Fibroblast of lung (primary cell): ENCODE measurements around the gene PSAP. TPM values are rescaled to one million over a fixed set of nuclear protein-coding genes. Genes with fewer than 3 reads are reported as not detected.

ENCODE experiments used
- DNase-seq, 2 donors: peaks; one replicate each; pipeline versions ENCODE4 v3.0.0 to v3.0.0-alpha.2; 2010; ENCODE audit warnings: low read depth in 2 of 2
- H2AFZ ChIP-seq: 2 replicates; pipeline ENCODE4 v1.5.1; 2012; ENCODE audit warnings: low read length, control low read depth, inconsistent platforms
- H3K27ac ChIP-seq: 2 replicates; pipeline ENCODE4 v1.5.1; 2011; ENCODE audit warnings: low read length, control low read depth; ENCODE audit not compliant: insufficient read depth
- H3K27me3 ChIP-seq: 2 replicates; pipeline ENCODE4 v1.5.1; 2011; ENCODE audit warnings: mild to moderate bottlenecking, low read length; ENCODE audit not compliant: control insufficient read depth, insufficient read depth
- H3K36me3 ChIP-seq: 2 replicates; pipeline ENCODE4 v1.5.1; 2011; ENCODE audit warnings: low read length; ENCODE audit not compliant: control insufficient read depth, insufficient read depth
- H3K4me1 ChIP-seq: 2 replicates; pipeline ENCODE4 v1.5.1; 2011; ENCODE audit warnings: low read length; ENCODE audit not compliant: control insufficient read depth, insufficient read depth; ENCODE audit errors: extremely low read depth
- H3K4me2 ChIP-seq: 2 replicates; pipeline ENCODE4 v1.5.1; 2011; ENCODE audit warnings: low read length, control low read depth; ENCODE audit not compliant: insufficient read depth; ENCODE audit errors: extremely low read depth
- H3K4me3 ChIP-seq, 4 experiments: fragments of 200-600 bp in 1 of 4; sonication (generic) in 1 of 4; replicated peaks in 1 of 4; 2 replicates each; pipeline ENCODE4 v1.5.1; 2011 to 2016; ENCODE audit warnings: low read length in 4 of 4, low read depth in 3 of 4, mild to moderate bottlenecking in 3 of 4, control low read depth in 2 of 4, inconsistent platforms in 1 of 4, mixed read lengths in 1 of 4; ENCODE audit not compliant: insufficient read depth in 1 of 4; ENCODE audit errors: control extremely low read depth in 1 of 4
- H3K79me2 ChIP-seq: 2 replicates; pipeline ENCODE4 v1.5.1; 2012; ENCODE audit warnings: mild to moderate bottlenecking, low read length, inconsistent platforms; ENCODE audit not compliant: control insufficient read depth, insufficient read depth
- H3K9ac ChIP-seq: 2 replicates; pipeline ENCODE4 v1.5.1; 2011; ENCODE audit warnings: mild to moderate bottlenecking, low read length, control low read depth; ENCODE audit not compliant: insufficient read depth
- H3K9me3 ChIP-seq: 2 replicates; pipeline ENCODE4 v1.5.1; 2012; ENCODE audit warnings: low read depth, low read length; ENCODE audit not compliant: control insufficient read depth, insufficient read depth
- H4K20me1 ChIP-seq: 2 replicates; pipeline ENCODE4 v1.5.1; 2011; ENCODE audit warnings: low read length; ENCODE audit not compliant: control insufficient read depth, insufficient read depth; ENCODE audit errors: extremely low read depth
- EZH2 ChIP-seq: IDR thresholded peaks from 2 replicates; pipeline ENCODE4 v1.5.1; 2012; ENCODE audit warnings: low read length, control low read depth, mild to moderate bottlenecking; ENCODE audit errors: missing control alignments
- polyA plus RNA-seq, 2 donors: library from polyadenylated mRNA; depleted of rRNA in 1 of 2; stranded (reverse) in 1 of 2; unstranded in 1 of 2; fragments of >200 nt; gene quantifications; 2 replicates each; pipeline ENCODE4 v1.2.1, GENCODE V29; 2011 to 2012; ENCODE audit warnings: missing spikeins in 1 of 2
- total RNA-seq: library from RNA; depleted of rRNA; stranded (reverse); fragments of >200 nt; gene quantifications from 2 replicates; pipeline ENCODE4 v1.2.1, GENCODE V29; 2014
- TF ChIP-seq, protein P1 (sequence below), 2 donors: IDR thresholded peaks in 1 of 2; conservative IDR thresholded peaks in 1 of 2; 1 replicate in 1 of 2; 2 replicates in 1 of 2; pipeline ENCODE4 v1.5.1; 2011 to 2012; ENCODE audit warnings: low read length in 2 of 2, control low read depth in 1 of 2, inconsistent platforms in 1 of 2, low read depth in 1 of 2, mild to moderate bottlenecking in 1 of 2

The PSAP gene
- total and polyA plus RNA-seq, 2 donors (not counting 1 experiment from before 2014, with no cell fraction given) = 1,180 to 1,566 TPM

DNA sequence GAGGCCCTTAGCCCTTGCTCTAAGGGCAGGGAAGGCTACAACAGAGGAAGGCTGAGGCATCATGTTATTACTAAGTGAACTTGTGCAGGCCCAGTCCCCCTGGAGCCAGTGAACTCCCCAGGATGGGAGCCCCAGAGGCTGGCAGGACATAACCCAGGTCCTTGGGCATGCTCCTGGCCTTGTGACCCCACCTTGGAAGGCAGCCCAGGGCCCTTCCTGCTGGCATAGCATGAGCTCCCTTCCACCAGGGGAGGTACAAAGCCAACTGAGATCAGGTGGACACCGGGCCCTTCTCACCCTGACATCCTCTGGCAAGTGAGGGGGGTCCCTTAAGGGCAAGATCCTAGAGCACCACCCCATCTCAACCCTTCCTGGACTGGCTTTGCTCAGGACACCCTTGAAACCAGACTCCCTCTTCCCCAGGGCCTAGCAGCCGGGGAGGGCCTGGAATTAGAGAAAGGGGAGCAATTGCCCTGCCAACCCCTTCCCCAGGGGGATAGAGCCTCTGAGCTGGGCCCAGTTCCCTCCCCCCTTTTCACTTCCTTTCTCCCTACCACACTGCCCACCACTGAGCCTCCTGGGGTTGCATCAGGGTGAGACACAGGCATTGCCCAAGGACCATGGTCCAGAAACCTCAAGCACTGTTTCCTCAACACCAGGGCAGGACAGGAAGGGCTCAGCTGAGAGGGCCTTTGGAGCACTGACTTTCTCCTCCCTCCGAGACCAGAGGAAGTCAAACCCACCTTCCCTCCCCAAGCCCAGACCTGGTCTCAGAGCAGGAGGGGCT lies 75.9 kb downstream of the PSAP start:
- Histone ChIP-seq H2AFZ (no peak overlapping the region), H4K20me1 (no peaks in the 10 kb centered on the region), H3K9ac (no peak overlapping the region), H3K4me3 (no peak overlapping the region), H3K27ac (no peak overlapping the region), H3K4me2 (no peak overlapping the region), H3K4me1 (peaks cover 23% of the 10 kb centered on the region), H3K79me2 (no peaks in the 10 kb centered on the region), H3K36me3 (peaks cover 1% of the 10 kb centered on the region), H3K9me3 (no peaks in the 10 kb centered on the region), H3K27me3 (peaks cover 6% of the 10 kb centered on the region)
- no peak for TF ChIP-seq EZH2
- TF ChIP-seq, protein P1, sequence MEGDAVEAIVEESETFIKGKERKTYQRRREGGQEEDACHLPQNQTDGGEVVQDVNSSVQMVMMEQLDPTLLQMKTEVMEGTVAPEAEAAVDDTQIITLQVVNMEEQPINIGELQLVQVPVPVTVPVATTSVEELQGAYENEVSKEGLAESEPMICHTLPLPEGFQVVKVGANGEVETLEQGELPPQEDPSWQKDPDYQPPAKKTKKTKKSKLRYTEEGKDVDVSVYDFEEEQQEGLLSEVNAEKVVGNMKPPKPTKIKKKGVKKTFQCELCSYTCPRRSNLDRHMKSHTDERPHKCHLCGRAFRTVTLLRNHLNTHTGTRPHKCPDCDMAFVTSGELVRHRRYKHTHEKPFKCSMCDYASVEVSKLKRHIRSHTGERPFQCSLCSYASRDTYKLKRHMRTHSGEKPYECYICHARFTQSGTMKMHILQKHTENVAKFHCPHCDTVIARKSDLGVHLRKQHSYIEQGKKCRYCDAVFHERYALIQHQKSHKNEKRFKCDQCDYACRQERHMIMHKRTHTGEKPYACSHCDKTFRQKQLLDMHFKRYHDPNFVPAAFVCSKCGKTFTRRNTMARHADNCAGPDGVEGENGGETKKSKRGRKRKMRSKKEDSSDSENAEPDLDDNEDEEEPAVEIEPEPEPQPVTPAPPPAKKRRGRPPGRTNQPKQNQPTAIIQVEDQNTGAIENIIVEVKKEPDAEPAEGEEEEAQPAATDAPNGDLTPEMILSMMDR (conservative IDR thresholded peaks at IDR 0.05 in 1 of 2, IDR thresholded peaks at IDR 0.05 in 1 of 2; ENCODE audit: low read depth in 1 of 2, low read length in 2 of 2) = no peak
- DNase-seq = no peak

DNA sequence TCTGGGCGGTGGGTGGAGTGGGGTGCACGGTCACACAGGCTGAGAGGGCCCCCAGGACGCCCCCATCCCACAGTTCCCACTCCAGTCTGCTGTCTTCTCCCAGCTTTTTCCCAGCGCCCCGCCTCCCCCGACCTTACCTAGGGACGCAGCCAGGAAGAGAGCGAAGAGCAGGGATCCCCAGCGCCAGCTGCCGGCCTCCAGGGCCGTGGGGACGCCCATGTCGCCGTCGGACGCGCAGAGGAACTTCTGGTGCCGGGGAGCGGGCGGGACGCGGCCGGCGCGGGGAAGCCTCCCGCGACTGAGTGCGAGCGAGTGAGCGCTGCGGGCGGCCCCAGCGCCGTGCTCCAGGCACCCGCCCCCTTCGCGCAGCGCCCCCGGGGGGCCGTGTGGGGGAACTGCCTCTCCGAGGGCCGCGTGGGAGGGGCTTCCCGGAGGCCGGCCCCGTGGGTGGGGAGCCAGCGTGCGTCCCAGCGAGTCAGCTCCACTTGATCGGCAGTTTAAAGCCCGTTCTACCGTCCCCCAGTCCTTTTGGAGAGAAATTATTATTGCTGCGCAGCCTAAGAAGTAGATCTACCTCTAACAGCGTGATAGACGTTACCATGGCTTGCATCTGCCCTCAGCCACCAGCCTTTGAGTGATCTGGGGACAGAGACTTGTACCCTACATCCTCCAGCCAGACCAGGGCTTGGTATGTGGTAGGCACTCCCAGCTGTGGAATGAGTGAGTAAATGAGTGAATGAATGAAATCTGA lies 77.7 kb downstream of the PSAP start, which contains the start of gene VSIR:
Gene VSIR (minus strand): TSS at position 300 of the 751 bp plus-strand sequence. CDS start 81 bp downstream, at position 219.
- Histone ChIP-seq H3K4me1 (peaks cover 35% of the 10 kb centered on the region), H3K36me3 (peaks cover 1% of the 10 kb centered on the region), H2AFZ (peak within 1 kb of the TSS; percentile 83), H3K9me3 (no peaks in the 10 kb centered on the region), H4K20me1 (no peaks in the 10 kb centered on the region), H3K9ac (peak within 1 kb of the TSS; percentile 71), H3K27me3 (peaks cover 4% of the 10 kb centered on the region), H3K4me2 (peak within 1 kb of the TSS; percentile 96), H3K4me3 (peak within 1 kb of the TSS; percentile 53 to 80 (median 58)), H3K79me2 (peaks cover 2% of the 10 kb centered on the region), H3K27ac (peak within 1 kb of the TSS; percentile 22)
- peak; percentile 69 to 72 for DNase-seq
- TF ChIP-seq EZH2 = no peak
- TF ChIP-seq, protein P1 (conservative IDR thresholded peaks at IDR 0.05 in 1 of 2, IDR thresholded peaks at IDR 0.05 in 1 of 2; ENCODE audit: low read depth in 1 of 2, low read length in 2 of 2) = peak; percentile 58 to 79

DNA sequence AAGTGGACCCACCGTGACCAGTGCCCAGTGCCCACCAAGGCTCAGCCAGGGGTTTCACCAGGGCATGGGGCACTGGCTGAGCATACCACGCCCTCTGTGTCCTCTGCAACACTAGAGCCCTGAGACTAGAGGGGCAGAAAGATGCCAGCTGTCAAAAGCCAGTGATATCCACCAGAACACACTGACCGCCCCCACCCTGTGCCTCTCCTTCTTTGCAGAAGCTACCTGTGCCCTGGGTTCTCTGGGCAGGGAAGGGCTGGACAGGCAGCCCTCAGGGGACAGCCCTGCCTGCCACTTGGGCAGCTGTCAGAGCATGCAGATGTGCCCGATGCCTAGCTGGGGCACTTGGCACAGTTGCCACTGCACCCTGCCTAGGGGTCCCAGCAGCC lies 78.2 kb downstream of the PSAP start:
- Histone ChIP-seq H3K9me3 (no peaks in the 10 kb centered on the region), H3K36me3 (peaks cover 1% of the 10 kb centered on the region), H3K4me3 (peak overlapping the region; percentile 33 to 80 (median 58)), H3K79me2 (peaks cover 2% of the 10 kb centered on the region), H3K4me1 (peaks cover 40% of the 10 kb centered on the region), H3K9ac (peak overlapping the region; percentile 71), H3K27ac (peak overlapping the region; percentile 22), H2AFZ (no peak overlapping the region), H3K27me3 (peaks cover 4% of the 10 kb centered on the region), H3K4me2 (peak overlapping the region; percentile 96), H4K20me1 (no peaks in the 10 kb centered on the region)
- DNase-seq = no peak
- no peak for TF ChIP-seq EZH2
- TF ChIP-seq, protein P1 (conservative IDR thresholded peaks at IDR 0.05 in 1 of 2, IDR thresholded peaks at IDR 0.05 in 1 of 2; ENCODE audit: low read depth in 1 of 2, low read length in 2 of 2) = no peak
